ENCODE data around the gene ABCA2.

The ABCA2 gene

GRCh38 chr9:136979769-136980587, 48.1 kb downstream of the ABCA2 start:
- DNase-seq (ENCODE audit: low read depth, low spot score): no peak

GRCh38 chr9:136978865-136979544, 49.0 kb downstream of the ABCA2 start:
- no peak for DNase-seq (ENCODE audit: low read depth, low spot score)

- DNase-seq (ENCODE audit: low read depth, low spot score): peak; percentile 39
Observed at GRCh38 chr9:136978073-136978864, 49.8 kb downstream of the ABCA2 start.

DNA sequence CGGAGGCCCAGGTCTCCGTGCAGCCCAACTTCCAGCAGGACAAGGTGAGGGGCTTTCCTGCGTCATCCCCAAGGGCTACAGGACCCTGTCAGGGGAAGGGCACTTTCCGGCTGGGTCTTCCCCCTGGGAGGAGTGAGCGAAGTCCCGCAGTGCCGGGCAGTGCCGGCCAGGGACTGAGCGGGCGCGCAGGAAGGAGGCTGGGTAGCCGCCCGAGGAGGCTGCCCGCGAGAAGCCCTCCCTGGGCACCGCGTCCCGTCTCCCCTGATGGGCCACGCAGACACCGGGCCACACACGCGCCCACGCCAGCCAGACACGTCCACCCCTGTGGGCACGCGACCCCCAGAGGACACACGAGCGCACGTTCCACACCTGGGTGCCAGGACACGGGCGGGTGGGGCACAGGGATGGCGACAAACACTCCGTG, 50.4 kb downstream of the ABCA2 start:
- no peak for DNase-seq (ENCODE audit: low read depth, low spot score)

GRCh38 chr9:136977223-136977622, 50.8 kb downstream of the ABCA2 start, which contains the start of gene PTGDS:
TSS of gene PTGDS (plus strand) at chr9:136977504. CDS start at chr9:136977579, 75 bp downstream.
- DNase-seq (ENCODE audit: low read depth, low spot score): no peak

- no peak for DNase-seq (ENCODE audit: low read depth, low spot score)
Observed at GRCh38 chr9:136975644-136976043, 52.4 kb downstream of the ABCA2 start.

DNA sequence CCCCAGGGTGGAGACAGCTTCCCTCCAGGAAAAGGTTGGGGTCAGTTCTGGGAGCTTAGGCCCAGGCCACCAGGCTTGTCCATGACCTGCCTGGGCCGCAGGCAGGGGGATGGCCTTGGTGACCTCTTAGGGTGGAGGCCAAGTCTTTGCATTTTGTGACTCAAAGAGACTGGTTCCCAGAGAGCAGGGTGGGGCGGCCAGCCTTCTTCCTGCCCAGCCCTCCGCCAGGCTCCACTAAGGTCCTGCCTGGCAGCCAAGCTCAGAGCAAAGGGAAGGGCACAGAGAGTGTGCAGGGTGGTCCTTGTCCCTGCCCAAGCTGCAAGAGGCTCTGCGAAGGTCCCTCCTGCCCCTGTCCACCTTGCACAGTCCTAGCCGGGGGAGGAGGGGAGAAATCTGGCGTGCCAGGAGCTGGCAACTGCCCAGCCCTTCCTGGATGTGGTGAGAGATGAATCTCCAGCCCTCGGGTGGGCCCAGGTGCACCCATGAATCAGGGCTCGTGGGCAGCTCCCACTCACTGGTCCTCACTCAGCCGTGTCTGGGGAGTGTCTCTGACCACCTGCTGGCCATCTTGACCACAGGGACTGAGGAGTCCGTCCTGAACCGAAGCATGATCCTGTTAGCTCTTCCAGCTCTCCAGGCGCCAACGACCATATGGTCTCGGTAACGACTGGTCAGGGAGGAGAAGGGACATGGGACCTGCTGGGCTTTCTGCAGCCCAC, 53.1 kb downstream of the ABCA2 start:
- no peak for DNase-seq (ENCODE audit: low read depth, low spot score)

GRCh38 chr9:136973618-136974617, 54.1 kb downstream of the ABCA2 start:
- no peak for DNase-seq (ENCODE audit: low read depth, low spot score)

- DNase-seq (ENCODE audit: low read depth, low spot score): no peak
Observed at GRCh38 chr9:136972743-136973142, 55.3 kb downstream of the ABCA2 start.

DNA sequence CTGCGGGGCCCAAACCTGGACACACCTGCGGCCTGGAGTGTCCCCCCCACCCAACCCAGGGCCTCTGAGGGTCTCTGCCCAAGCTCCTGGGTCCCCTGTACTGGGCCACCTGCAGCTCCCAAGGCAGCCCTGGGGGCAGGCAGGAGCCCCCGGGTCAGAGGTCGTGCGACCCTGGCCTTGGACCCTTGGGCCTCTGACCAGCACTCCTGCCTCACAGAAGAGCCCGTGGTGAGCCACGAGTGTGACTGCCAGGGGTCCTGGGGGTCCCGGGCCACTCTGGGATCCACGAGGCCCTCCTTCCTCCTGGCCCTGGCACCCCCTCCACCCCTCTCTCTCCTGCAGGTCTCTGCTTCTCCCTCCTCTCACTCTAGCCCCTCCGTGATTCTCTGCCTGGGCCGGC, 55.7 kb downstream of the ABCA2 start:
- no peak for DNase-seq (ENCODE audit: low read depth, low spot score)

- no peak for DNase-seq (ENCODE audit: low read depth, low spot score)
Observed at GRCh38 chr9:136971746-136972145, 56.3 kb downstream of the ABCA2 start.

DNA sequence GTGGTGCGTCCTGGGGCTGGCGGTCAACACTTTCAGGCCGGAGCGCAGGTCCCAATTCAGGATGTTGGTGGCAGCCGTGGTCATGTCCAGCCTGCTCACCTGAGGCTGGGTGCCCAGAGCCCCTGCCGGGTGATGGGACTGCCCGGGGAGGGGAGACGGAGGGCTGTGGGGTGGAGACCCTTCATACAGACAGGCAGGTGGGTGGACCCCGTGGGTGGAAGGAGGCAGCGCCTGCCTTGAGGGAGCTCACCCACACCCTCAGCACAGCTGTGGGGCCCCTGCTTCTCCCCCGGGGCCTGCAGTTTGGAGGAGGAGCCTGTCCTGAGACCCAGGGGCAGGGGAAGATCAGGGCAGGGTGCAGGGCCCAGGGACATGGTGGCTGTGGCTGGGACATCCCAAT, 57.7 kb downstream of the ABCA2 start:
- no peak for DNase-seq (ENCODE audit: low read depth, low spot score)

- DNase-seq (ENCODE audit: low read depth, low spot score): no peak
Observed at GRCh38 chr9:136969774-136970173, 58.3 kb downstream of the ABCA2 start.

GRCh38 chr9:136969150-136969549, 58.9 kb downstream of the ABCA2 start:
- no peak for DNase-seq (ENCODE audit: low read depth, low spot score)

DNA sequence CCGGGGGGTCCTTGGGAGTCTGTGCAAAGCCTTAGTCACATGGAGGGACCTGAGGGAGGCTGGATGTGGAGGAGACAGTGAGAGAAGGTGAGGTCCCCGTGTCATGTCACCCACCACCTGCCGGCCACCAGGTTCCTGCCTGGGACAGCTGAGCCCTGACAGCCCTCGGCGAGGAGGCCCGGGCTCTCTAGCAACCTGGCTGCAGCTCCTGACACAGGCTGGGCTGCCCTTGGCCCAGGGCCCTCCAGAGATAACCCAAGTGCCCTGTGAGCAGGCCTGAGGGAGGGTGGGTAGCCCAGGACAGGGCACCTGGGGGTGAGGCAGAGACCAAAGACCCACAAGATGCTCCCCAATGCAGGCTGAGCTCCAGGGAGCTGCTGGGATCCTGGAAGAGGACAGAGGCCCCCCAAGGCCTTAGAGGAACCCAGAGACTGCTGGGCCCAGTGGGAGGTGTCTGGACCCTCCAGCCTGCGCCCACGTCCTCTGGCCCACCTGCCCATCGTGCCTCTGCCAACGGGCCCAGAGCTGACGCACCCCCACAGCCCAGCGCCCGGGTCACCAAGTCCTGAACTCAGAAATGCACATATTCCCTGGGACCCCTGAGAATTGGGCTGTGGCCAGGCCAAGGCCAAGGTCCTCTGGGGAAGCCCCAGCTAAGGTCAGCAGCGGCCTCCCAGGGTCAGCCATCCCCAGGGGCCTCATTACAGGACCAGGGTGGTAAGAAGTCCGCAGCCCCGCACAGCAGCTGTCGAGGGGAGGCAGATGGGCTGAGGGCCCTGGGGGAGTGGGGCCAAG, 59.5 kb downstream of the ABCA2 start:
- DNase-seq (ENCODE audit: low read depth, low spot score): no peak

DNA sequence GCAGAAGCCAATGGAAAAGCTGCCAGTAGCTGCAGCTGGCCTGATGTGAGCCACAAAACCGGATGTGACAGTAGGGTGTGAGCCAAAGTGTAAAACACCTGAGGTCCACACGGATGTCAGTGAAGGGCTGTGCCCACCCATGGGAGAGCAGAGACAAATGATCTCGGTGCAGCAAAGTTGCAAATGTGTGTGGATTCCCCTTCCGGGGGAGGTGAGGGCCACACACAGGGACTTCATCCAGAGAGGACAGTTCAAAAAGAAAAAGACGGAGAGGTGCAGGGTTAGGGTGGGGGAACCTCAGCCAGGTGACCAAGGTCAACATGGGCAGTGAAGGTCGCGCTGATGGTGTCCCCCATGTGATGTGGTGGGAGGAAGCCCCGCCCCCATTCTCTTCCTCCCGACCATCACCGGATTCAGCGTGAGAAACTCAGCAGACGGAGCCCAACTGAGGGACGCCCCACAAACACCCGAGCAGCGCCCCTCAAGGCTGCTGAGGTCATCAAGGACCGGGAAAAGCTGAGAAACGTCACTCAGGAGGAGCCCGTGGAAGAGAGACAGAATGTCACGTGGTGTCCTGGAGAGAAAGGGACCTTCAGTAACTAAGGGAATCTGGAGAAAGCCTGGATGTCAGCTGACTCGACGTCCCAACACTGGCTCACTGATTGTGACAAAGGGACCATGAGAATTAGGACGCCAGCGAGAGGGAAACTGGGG, 62.1 kb downstream of the ABCA2 start:
- no peak for DNase-seq (ENCODE audit: low read depth, low spot score)

DNA sequence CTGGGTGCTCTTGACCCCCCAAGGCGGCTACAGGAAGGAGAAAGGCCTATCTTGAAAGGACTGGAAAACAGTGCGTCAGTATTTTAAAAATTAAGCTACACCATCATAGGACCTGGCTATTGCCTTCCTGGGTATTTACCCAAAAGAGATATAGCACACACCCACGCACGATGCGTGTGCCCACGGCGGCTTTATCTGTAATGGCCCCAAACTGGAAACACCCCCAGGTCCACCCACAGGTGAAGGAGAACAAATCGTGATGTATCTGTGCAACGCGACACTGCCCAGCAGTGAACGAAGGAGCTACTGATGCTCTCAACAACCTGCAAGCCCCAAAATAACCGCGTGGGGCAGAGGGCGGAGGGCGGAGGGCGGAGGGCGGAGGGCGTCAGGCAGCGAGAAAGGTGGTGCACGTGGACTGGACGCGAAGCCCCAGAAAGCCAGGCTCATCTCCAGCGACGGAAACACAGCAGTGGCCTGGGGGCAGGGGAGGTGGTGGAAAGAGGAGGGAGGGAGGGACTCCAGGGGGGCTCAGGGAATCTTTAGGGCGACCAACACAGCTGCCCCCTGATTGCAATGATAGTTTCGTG, 63.1 kb downstream of the ABCA2 start:
- DNase-seq (ENCODE audit: low read depth, low spot score): no peak

DNA sequence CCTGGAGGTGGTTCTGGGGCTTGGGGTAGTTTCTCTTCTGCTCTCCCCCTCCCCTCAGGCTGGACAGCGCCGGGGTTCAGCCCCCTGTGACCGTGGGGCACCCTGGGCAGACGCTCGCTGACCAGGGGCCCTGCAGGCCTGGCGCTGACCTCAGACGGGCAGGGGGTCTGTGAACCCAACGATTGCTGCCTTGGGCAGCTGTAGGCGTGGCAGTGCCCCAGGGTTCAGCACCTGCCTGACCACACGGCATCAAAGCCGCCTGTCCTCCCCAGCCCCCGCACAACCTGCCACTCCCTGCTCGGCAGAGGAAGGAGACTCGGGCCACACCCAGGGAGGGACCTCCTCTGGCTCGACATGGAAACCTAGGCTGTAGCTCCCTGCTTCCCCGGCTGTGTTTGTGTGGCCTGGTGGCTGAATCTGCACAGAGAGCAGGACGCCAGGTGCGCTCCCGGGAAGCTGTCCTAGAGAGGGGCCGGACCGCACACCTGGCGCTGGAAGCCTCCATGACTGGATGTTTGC, 63.8 kb downstream of the ABCA2 start:
- no peak for DNase-seq (ENCODE audit: low read depth, low spot score)
